Measurements from ENCODE around the gene MT1M.
"Not testable (repeated sequence)": the region's sequence is repeated elsewhere in the genome, so short reads cannot be mapped to it uniquely, and the experiment has no call there.

Gene MT1M

GRCh38 chr16:56669840-56670619, 37.6 kb downstream of the MT1M start:
- no peak overlapping the region for H3K4me3 ChIP-seq (ENCODE audit: low read depth, low read length)
- no peak for DNase-seq (ENCODE audit: low read depth)

GRCh38 chr16:56670620-56670934, 38.1 kb downstream of the MT1M start:
- no peak for TF ChIP-seq CTCF (IDR thresholded peaks at IDR 0.05; ENCODE audit: insufficient read depth, low read depth, low read length, missing control alignments)
- no peak overlapping the region for H3K4me3 ChIP-seq (ENCODE audit: low read depth, low read length)
- DNase-seq (ENCODE audit: low read depth): no peak

More at GRCh38 chr16:56669840-56670619, 37.6 kb downstream of the MT1M start:
- TF ChIP-seq CTCF (IDR thresholded peaks at IDR 0.05; ENCODE audit: insufficient read depth, low read depth, low read length, missing control alignments): no peak

GRCh38 chr16:56671691-56672090, 39.2 kb downstream of the MT1M start:
- H3K4me3 ChIP-seq (ENCODE audit: low read depth, low read length); DNase-seq (ENCODE audit: low read depth): not testable (repeated sequence)

- DNase-seq (ENCODE audit: low read depth); H3K4me3 ChIP-seq (ENCODE audit: low read depth, low read length): not testable (repeated sequence)
These were observed 39.7 kb downstream of the MT1M start for GRCh38 chr16:56672171-56672570.

GRCh38 chr16:56672761-56673536, 40.5 kb downstream of the MT1M start:
- DNase-seq (ENCODE audit: low read depth): no peak
- no peak for TF ChIP-seq CTCF (IDR thresholded peaks at IDR 0.05; ENCODE audit: insufficient read depth, low read depth, low read length, missing control alignments)

GRCh38 chr16:56673921-56674320, 41.5 kb downstream of the MT1M start:
- no peak overlapping the region for H3K4me3 ChIP-seq (ENCODE audit: low read depth, low read length)
- peak; percentile 34 for TF ChIP-seq CTCF (IDR thresholded peaks at IDR 0.05; ENCODE audit: insufficient read depth, low read depth, low read length, missing control alignments)
- peak; percentile 17 for DNase-seq (ENCODE audit: low read depth)

More at GRCh38 chr16:56672761-56673536, 40.5 kb downstream of the MT1M start:
- H3K4me3 ChIP-seq (ENCODE audit: low read depth, low read length): no peak overlapping the region

GRCh38 chr16:56674570-56674969, 42.1 kb downstream of the MT1M start:
- DNase-seq (ENCODE audit: low read depth); H3K4me3 ChIP-seq (ENCODE audit: low read depth, low read length): not testable (repeated sequence)

- no peak overlapping the region for H3K4me3 ChIP-seq (ENCODE audit: low read depth, low read length)
- DNase-seq (ENCODE audit: low read depth): no peak
- no peak for TF ChIP-seq CTCF (IDR thresholded peaks at IDR 0.05; ENCODE audit: insufficient read depth, low read depth, low read length, missing control alignments)
These were observed 43.3 kb downstream of the MT1M start for GRCh38 chr16:56675685-56676210.

Data from GM12865 (cell line).